Mammary epithelial cell (primary cell): ENCODE measurements around the gene REEP6.

ENCODE experiments used
- EZH2 ChIP-seq: IDR thresholded peaks from 2 replicates; pipeline ENCODE4 v1.6.1; 2012; ENCODE audit warnings: low read length, inconsistent platforms, borderline replicate concordance
- TF ChIP-seq, protein P1 (sequence below), 2 donors: IDR thresholded peaks in 1 of 2; conservative IDR thresholded peaks in 1 of 2; 2 replicates each; pipeline ENCODE4 v1.5.1; 2011 to 2012; ENCODE audit warnings: inconsistent platforms in 2 of 2, low read length in 2 of 2, mild to moderate bottlenecking in 2 of 2, control low read depth in 1 of 2, low read depth in 1 of 2; ENCODE audit not compliant: insufficient read depth in 1 of 2; ENCODE audit errors: extremely low read depth in 1 of 2

DNA sequence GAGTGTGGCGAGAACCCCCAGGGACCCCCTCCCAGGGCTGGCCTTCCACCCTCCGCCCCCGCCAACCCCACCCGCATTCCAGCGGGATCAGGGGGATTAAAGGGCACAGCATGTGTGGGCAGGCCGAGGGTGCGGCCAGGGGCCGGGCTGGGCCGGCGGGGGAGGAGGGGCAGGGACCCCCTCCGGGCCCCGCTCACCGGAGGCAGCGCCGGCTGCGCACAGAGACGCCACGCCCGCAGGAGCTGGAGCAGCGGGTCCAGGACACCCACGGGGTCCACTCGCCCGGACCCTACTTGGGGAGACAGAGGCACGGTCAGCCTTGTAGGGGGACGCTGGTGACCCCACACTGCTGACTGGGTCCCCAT is 19.4 kb downstream of the REEP6 start:
- no peak for TF ChIP-seq EZH2
- TF ChIP-seq, protein P1, sequence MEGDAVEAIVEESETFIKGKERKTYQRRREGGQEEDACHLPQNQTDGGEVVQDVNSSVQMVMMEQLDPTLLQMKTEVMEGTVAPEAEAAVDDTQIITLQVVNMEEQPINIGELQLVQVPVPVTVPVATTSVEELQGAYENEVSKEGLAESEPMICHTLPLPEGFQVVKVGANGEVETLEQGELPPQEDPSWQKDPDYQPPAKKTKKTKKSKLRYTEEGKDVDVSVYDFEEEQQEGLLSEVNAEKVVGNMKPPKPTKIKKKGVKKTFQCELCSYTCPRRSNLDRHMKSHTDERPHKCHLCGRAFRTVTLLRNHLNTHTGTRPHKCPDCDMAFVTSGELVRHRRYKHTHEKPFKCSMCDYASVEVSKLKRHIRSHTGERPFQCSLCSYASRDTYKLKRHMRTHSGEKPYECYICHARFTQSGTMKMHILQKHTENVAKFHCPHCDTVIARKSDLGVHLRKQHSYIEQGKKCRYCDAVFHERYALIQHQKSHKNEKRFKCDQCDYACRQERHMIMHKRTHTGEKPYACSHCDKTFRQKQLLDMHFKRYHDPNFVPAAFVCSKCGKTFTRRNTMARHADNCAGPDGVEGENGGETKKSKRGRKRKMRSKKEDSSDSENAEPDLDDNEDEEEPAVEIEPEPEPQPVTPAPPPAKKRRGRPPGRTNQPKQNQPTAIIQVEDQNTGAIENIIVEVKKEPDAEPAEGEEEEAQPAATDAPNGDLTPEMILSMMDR (conservative IDR thresholded peaks at IDR 0.05 in 1 of 2, IDR thresholded peaks at IDR 0.05 in 1 of 2; ENCODE audit: extremely low read depth in 1 of 2, insufficient read depth in 1 of 2, low read depth in 1 of 2, low read length in 2 of 2) = no peak
